MM.1S (cell line): ENCODE results near the gene GABARAP.

ENCODE experiments used
- EZH2 ChIP-seq: fragments of 300-600 bp; sonication (generic); optimal IDR thresholded peaks from 2 replicates; pipeline ENCODE3; 2017; ENCODE audit warnings: low read depth, mild to moderate bottlenecking, antibody characterized with exemption, low read length, mixed read lengths
- EZH2phosphoT487 ChIP-seq: fragments of 300-600 bp; sonication (generic); IDR thresholded peaks from 2 replicates; pipeline ENCODE4 v1.6.1; 2018; ENCODE audit warnings: antibody characterized with exemption, low read length
- TF ChIP-seq, protein P1 (sequence below): fragments of 300-600 bp; sonication (generic); IDR thresholded peaks from 2 replicates; pipeline ENCODE4 v1.5.1; 2016; ENCODE audit warnings: antibody characterized with exemption, low read length, mixed read lengths

- TF ChIP-seq, protein P1, sequence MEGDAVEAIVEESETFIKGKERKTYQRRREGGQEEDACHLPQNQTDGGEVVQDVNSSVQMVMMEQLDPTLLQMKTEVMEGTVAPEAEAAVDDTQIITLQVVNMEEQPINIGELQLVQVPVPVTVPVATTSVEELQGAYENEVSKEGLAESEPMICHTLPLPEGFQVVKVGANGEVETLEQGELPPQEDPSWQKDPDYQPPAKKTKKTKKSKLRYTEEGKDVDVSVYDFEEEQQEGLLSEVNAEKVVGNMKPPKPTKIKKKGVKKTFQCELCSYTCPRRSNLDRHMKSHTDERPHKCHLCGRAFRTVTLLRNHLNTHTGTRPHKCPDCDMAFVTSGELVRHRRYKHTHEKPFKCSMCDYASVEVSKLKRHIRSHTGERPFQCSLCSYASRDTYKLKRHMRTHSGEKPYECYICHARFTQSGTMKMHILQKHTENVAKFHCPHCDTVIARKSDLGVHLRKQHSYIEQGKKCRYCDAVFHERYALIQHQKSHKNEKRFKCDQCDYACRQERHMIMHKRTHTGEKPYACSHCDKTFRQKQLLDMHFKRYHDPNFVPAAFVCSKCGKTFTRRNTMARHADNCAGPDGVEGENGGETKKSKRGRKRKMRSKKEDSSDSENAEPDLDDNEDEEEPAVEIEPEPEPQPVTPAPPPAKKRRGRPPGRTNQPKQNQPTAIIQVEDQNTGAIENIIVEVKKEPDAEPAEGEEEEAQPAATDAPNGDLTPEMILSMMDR: no peak
- no peak for TF ChIP-seq EZH2
- no peak for TF ChIP-seq EZH2phosphoT487
Observed at GRCh38 chr17:7219229-7219811, 22.9 kb downstream of the GABARAP start.
